HT-29 (cell line): ENCODE data around the gene CD320. TPM values are rescaled to one million over a fixed set of nuclear protein-coding genes. Genes with fewer than 3 reads are reported as not detected.
"Not testable (repeated sequence)": the region's sequence is repeated elsewhere in the genome, so short reads cannot be mapped to it uniquely, and the experiment has no call there.

Source experiments
- DNase-seq: peaks from one replicate; pipeline ENCODE4 v3.0.0-alpha.2; 2015; ENCODE audit warnings: low spot score
- total RNA-seq: library from RNA; depleted of rRNA; stranded (reverse); fragments of >200 nt; shearing (Covaris generic); gene quantifications from 2 replicates; pipeline ENCODE4 v1.2.3, GENCODE V29; 2014

Gene CD320
- total RNA-seq, 1 experiment from 2014 or later, result 113 TPM

GRCh38 chr19:8310342-8311055, 2.3 kb upstream of the CD320 start:
- DNase-seq, result no peak

DNA sequence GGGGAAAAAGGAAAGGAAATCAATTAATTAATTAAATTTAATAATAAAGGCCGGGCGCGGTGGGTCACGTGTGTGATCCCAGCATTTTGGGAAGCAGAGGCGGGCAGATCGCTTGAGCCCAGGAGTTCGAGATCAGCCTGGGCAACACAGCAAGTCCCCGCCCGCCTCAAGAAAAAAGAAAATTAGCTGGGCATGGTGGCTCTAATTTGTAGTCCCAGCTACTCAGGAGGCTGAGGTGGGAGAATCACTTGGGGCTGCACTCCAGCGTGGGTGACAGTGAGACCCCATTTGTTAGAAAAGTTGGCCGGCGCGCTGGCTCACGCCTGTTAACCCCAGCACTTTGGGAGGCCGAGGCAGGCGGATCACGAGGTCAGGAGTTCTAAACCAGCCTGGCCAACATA, 733 bp upstream of the CD320 start:
- DNase-seq, result no peak

- DNase-seq, result no peak
Observed at GRCh38 chr19:8307400-8307964, 676 bp downstream of the CD320 start.

DNA sequence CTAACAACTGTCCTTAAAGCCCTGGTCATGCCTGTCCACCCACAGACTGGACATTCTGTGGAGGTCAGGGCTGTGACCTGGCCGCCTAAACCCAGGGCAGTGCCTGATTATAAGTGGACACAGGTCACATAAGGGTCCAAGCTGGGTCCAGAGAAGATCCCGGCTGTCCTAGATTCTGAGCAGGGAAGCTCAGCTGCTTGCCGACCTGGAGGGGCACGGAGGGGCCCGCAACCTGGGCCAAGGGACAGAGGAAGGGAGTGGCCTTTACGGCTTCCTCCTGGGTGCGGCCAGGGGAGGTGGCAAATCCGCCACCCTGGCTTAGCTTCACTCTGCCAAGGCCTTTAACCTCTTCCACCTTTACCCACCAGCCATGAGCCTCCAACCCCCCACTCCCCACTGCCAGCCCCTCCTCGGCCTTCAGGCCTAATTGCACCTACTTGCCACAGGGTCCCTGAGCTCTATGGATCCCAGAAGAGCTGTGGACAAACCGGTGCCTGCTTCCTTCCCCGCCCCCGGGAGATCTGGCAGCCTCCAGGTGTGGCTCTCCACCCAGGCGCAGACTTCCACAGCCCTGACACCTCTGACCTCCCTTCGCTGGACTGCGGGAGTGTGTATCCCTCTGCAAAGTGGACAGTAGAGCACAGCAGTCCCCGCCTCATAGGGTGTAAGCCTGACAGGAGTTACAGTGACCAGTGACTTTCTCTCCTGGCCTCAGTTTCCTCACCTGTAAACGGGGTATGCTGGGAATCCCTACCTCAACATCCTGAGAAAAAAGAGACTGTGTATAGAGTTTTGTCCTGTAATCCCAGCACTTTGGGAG, 1.7 kb downstream of the CD320 start:
- DNase-seq, result no peak

GRCh38 chr19:8305798-8306197, 2.4 kb downstream of the CD320 start:
- DNase-seq, result no peak

DNA sequence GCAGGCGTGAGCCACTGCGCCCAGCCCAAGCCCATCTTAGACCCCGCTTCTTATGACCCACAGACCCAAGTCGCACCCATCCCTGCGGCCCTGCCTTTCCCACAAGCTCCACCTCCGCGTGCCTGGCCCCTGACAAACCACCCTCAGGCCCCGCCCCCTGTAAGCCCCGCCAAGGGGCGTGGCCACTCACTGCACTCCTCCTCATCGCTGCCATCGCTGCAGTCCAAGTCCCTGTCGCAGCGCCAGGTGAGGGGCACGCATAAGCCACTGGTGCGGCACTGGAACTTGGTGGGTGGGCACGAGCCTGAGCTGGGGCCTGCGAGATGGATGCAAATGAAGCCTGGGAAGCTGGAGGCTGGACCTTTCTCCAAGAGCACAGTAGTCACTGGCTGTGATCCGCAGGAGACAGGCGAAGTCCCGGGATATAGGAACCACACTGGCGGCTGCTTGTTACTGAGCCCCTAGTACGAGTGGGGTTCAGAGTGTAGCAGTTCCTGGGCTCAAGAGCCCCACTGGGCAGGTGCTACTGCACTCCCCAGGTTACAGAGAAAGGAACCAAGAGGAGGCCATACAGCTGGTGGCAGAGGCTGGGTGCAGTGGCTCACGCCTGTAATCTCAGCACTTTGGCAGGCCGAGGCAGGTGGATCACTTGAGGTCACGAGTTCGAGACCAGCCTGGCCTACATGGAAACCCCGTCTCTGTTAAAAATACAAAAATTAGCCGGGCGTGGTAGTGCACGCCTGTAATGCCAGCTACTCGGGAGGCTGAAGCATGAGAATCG, 3.1 kb downstream of the CD320 start:
- DNase-seq, result no peak

GRCh38 chr19:8302734-8303133, 5.4 kb downstream of the CD320 start:
- no peak for DNase-seq

DNA sequence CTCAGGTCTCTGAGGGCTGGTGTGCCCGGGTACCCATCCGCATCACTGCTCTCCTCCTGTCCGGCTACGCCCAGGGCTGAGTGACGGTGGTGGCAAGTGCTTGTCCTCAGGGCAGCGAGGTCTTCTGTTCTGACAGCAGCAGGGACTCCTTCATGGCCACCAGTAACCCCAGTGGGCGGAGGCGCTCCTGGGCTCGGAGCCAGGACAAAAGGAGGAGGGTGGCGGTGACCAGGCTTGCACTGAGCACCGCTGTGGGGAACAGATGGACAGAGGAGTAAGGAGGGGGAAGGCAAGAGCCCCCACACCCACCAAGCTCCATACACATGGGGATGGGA, 5.8 kb downstream of the CD320 start:
- DNase-seq, result peak; percentile 47

DNA sequence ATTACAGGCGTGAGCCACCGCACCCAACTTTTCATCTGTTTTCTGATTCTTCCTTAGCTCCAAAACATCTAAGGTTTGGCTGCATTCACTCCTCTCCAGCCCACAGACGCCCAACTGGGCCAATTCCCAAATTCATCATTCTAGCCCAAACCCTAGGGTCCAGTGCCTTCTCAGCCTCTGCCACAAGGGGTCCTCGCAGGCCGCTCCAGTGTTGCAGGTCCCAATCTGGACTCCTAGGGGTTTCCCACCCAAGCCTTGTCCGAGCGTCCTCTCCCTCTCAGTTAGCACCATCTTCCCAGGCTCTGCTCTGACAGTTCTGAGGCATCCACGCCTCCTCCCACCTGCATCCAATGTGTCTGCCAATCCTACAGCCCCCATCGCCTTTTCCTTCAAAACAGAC, 16.8 kb downstream of the CD320 start:
- not testable (repeated sequence) for DNase-seq

DNA sequence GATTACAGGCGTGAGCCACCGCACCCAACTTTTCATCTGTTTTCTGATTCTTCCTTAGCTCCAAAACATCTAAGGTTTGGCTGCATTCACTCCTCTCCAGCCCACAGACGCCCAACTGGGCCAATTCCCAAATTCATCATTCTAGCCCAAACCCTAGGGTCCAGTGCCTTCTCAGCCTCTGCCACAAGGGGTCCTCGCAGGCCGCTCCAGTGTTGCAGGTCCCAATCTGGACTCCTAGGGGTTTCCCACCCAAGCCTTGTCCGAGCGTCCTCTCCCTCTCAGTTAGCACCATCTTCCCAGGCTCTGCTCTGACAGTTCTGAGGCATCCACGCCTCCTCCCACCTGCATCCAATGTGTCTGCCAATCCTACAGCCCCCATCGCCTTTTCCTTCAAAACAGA, 31.6 kb downstream of the CD320 start:
- not testable (repeated sequence) for DNase-seq

DNA sequence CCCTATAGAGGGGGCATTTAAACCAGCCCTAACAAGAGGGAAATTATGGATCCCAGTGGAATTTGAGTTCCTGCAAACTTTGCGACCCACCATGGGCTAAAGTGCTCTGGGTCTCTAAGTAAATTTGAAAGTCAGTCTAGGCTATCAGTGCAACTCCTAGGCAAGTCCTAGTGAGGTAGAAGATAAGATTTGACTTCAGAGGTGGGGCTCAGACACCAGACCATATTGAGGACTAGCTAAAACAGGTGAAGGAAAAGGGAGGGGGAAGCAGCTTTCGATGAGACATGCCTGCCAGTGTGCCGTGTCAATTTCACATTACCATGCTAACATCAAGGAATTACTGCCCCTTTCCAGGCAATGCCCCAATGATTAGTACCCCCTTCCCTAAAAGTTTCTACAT, 38.4 kb downstream of the CD320 start:
- DNase-seq, result no peak

- no peak for DNase-seq
Observed at GRCh38 chr19:8265872-8266271, 42.3 kb downstream of the CD320 start.

- DNase-seq, result not testable (repeated sequence)
Observed at GRCh38 chr19:8264248-8264647, 43.9 kb downstream of the CD320 start.

GRCh38 chr19:8262431-8262830, 45.7 kb downstream of the CD320 start:
- no peak for DNase-seq

- no peak for DNase-seq
Observed at GRCh38 chr19:8261881-8262280, 46.3 kb downstream of the CD320 start.

DNA sequence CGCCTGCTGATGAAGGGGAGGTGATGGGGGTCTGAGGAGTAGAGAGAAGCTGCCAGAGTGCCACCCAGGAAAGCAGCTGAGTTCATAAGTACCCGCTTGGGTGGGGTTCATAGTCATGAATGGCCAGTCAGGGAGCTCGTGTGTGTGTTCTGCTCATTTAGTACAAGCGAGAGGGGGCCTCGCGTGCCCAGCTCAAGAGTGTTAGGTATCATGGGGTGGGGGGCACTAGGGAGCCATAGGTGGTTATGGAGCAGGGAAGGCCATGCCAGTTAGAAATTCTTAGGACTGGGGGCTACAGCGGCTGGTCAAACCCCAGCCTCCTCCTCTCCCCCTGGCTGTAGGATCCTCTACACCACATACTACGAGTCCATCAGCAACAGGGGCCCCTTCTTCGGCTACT, 46.8 kb downstream of the CD320 start:
- DNase-seq, result no peak

- no peak for DNase-seq
Observed at GRCh38 chr19:8259922-8260247, 48.3 kb downstream of the CD320 start.

- DNase-seq, result no peak
Observed at GRCh38 chr19:8259142-8259921, 48.8 kb downstream of the CD320 start.

- no peak for DNase-seq
Observed at GRCh38 chr19:8257052-8257443, 51.1 kb downstream of the CD320 start.

DNA sequence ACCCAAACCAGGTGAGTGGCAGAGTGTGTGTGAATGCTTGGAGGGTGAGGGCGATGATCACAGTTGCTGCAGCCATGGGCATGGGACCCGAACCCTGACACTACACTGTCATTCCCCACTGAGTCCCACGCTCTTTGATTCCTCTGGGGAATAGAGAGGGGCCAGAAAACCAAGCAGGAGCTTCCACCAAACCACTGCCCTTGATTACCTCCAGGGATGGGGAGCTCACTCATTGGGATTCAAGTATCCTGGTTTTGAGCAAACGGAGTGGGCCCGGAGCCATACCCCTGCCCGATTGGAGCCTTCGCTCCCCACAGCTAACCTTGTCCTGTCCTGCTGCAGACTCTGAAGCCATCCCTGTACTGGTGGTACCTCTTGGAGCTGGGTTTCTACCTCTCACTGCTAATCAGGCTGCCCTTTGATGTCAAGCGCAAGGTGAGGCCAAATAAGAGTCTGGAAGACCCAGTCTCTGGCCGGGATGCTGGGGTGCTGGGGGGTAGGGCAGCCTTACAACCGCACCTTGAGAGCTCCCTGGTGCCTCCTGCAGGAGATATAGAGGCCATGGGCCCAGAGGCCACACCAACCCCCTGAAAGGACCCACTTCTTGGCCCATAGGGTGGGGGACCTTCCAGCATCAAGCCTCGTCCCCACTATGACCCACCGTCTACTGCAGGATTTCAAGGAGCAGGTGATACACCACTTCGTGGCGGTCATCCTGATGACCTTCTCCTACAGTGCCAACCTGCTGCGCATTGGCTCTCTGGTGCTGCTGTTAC, 51.7 kb downstream of the CD320 start:
- no peak for DNase-seq
